SU-DHL-6 (cell line): ENCODE results near the gene SNPH.

Source experiments
- H2AFZ ChIP-seq: fragments of 200-600 bp; sonication (generic); 2 replicates; pipeline ENCODE4 v1.6.1; 2014; ENCODE audit warnings: low read depth, mild to moderate bottlenecking, moderate library complexity, mixed read lengths, antibody characterized with exemption, low read length; ENCODE audit not compliant: severe bottlenecking
- H3F3A ChIP-seq: fragments of 200-600 bp; shearing (Covaris generic); 2 replicates; pipeline ENCODE4 v1.6.0; 2016; ENCODE audit warnings: antibody characterized with exemption, mild to moderate bottlenecking; ENCODE audit not compliant: insufficient read depth
- H3K27ac ChIP-seq: fragments of 200-600 bp; sonication (generic); 2 replicates; pipeline ENCODE4 v1.5.1; 2016; ENCODE audit warnings: low read depth, mild to moderate bottlenecking, low read length, moderate library complexity, mixed read lengths
- H3K27me3 ChIP-seq: fragments of 200-600 bp; sonication (generic), shearing (Covaris generic); 2 replicates; pipeline ENCODE4 v1.6.0; 2014; ENCODE audit warnings: mild to moderate bottlenecking, low read length
- H3K36me3 ChIP-seq: fragments of 200-600 bp; sonication (generic); 2 replicates; pipeline ENCODE4 v1.6.1; 2014; ENCODE audit warnings: mild to moderate bottlenecking, low read length, mixed read lengths
- H3K4me2 ChIP-seq: fragments of 300-600, 200-600 bp; shearing (Covaris generic), sonication (generic); 2 replicates; pipeline ENCODE4 v1.6.0; 2014; ENCODE audit warnings: low read length, low read depth, mild to moderate bottlenecking; ENCODE audit not compliant: poor library complexity, severe bottlenecking
- H3K4me3 ChIP-seq: fragments of 200-600 bp; sonication (generic); 2 replicates; pipeline ENCODE4 v1.5.1; 2014; ENCODE audit warnings: antibody characterized with exemption, low read length, mild to moderate bottlenecking, mixed read lengths; ENCODE audit not compliant: insufficient read depth, poor library complexity, severe bottlenecking
- H3K79me2 ChIP-seq: fragments of 200-600 bp; sonication (generic); 2 replicates; pipeline ENCODE4 v1.6.1; 2014; ENCODE audit warnings: mild to moderate bottlenecking, low read length, moderate library complexity; ENCODE audit not compliant: insufficient read depth
- H3K9ac ChIP-seq: fragments of 200-600 bp; sonication (generic); 2 replicates; pipeline ENCODE4 v1.7.0; 2014; ENCODE audit warnings: mild to moderate bottlenecking, low read length
- H3K9me2 ChIP-seq: fragments of 200-600 bp; sonication (generic); replicated peaks from 2 replicates; pipeline ENCODE4 v1.6.1; 2014; ENCODE audit warnings: low read length; ENCODE audit not compliant: insufficient read depth
- H3K9me3 ChIP-seq: fragments of 200-600 bp; sonication (generic); 2 replicates; pipeline ENCODE4 v1.6.1; 2014; ENCODE audit warnings: low read length, mixed read lengths; ENCODE audit not compliant: insufficient read depth
- H4K20me1 ChIP-seq: fragments of 200-600 bp; sonication (generic); 2 replicates; pipeline ENCODE4 v1.6.1; 2014; ENCODE audit warnings: low read depth, mild to moderate bottlenecking, antibody characterized with exemption, low read length, moderate library complexity, mixed read lengths
- EZH2phosphoT487 ChIP-seq: fragments of 200-600 bp; sonication (generic), shearing (Covaris generic); conservative IDR thresholded peaks from 2 replicates; pipeline ENCODE4 v1.6.1; 2018; ENCODE audit warnings: mild to moderate bottlenecking, antibody characterized with exemption, low read length, moderate library complexity, mixed read lengths
- TF ChIP-seq, protein P1 (sequence below): fragments of 200-600 bp; sonication (generic); IDR thresholded peaks from one replicate; pipeline ENCODE4 v1.5.1; 2017; ENCODE audit warnings: antibody characterized with exemption, mild to moderate bottlenecking, low read length, moderate library complexity; ENCODE audit not compliant: insufficient read depth, poor library complexity, severe bottlenecking

The SNPH gene

DNA sequence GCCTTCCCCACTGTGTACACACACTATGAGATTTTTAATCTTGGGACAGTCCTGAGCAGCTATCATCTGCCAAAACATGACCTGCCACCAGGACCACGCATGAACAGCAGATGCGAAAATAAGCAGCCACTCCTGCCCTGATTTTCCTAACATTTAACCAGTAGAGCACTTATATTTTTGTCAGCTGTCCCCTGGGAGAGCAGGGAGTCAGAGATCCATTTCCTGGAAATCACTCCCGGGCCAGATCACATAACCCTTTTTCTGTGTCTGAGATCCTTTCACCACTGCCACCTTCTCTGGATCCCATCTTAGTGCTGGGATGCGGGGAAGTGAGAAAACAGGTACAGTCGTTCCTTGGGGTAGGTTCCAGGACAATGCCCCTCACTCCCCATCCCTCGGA lies 57.2 kb downstream of the SNPH start:
- Histone ChIP-seq H3K79me2 (peaks cover 30% of the 10 kb centered on the region), H3K9ac (no peak overlapping the region), H3K36me3 (no peaks in the 10 kb centered on the region), H3K27ac (no peak overlapping the region), H3F3A (no peaks in the 10 kb centered on the region), H4K20me1 (no peaks in the 10 kb centered on the region), H2AFZ (no peak overlapping the region), H3K27me3 (no peaks in the 10 kb centered on the region), H3K9me2 (no peaks in the 10 kb centered on the region), H3K4me3 (no peak overlapping the region), H3K4me2 (no peak overlapping the region), H3K9me3 (no peaks in the 10 kb centered on the region)
- TF ChIP-seq, protein P1, sequence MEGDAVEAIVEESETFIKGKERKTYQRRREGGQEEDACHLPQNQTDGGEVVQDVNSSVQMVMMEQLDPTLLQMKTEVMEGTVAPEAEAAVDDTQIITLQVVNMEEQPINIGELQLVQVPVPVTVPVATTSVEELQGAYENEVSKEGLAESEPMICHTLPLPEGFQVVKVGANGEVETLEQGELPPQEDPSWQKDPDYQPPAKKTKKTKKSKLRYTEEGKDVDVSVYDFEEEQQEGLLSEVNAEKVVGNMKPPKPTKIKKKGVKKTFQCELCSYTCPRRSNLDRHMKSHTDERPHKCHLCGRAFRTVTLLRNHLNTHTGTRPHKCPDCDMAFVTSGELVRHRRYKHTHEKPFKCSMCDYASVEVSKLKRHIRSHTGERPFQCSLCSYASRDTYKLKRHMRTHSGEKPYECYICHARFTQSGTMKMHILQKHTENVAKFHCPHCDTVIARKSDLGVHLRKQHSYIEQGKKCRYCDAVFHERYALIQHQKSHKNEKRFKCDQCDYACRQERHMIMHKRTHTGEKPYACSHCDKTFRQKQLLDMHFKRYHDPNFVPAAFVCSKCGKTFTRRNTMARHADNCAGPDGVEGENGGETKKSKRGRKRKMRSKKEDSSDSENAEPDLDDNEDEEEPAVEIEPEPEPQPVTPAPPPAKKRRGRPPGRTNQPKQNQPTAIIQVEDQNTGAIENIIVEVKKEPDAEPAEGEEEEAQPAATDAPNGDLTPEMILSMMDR = no peak
- no peak for TF ChIP-seq EZH2phosphoT487

DNA sequence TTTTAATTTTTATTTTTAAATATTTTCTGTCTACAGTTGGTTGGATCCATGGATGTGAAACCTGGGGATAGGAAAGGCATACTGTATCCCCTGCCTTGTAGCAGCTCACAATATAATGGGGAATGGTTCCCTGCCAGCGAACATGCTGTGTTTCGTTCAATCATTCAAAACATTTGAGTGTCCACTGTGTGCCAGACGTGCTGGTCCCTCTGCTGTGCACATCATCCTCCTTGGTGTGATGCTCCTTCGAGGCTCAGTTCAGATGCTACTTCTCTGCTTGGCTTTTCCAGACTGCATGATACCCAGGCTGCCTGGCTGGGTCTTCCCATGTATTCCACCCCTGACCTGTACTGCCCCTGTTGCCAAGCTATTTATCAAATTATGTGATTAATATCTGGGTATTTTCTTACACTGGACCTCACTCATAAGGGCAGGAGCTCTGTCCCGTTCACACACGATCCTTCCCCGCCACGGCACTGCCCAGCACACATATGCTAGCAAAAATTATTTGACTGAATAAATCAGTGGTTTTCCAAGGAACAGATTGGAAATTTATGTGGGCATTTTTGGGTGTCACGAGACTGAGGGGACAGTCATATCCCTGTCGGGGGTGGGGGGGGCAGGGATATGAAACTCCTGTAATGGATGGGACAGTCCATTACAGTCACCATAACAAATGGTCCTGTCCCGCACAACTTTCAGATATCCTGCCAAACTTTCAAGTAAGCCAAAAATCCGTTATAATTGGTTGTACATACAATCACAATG lies 57.9 kb downstream of the SNPH start:
- Histone ChIP-seq H4K20me1 (no peaks in the 10 kb centered on the region), H3K36me3 (no peaks in the 10 kb centered on the region), H3K79me2 (peaks cover 36% of the 10 kb centered on the region), H3K9me2 (no peaks in the 10 kb centered on the region), H3K9ac (peak overlapping the region; percentile 90), H3F3A (no peaks in the 10 kb centered on the region), H3K9me3 (no peaks in the 10 kb centered on the region), H2AFZ (peak overlapping the region; percentile 64), H3K4me2 (peak overlapping the region; percentile 82), H3K27ac (no peak overlapping the region), H3K27me3 (no peaks in the 10 kb centered on the region), H3K4me3 (no peak overlapping the region)
- TF ChIP-seq, protein P1 = no peak
- TF ChIP-seq EZH2phosphoT487 = no peak

DNA sequence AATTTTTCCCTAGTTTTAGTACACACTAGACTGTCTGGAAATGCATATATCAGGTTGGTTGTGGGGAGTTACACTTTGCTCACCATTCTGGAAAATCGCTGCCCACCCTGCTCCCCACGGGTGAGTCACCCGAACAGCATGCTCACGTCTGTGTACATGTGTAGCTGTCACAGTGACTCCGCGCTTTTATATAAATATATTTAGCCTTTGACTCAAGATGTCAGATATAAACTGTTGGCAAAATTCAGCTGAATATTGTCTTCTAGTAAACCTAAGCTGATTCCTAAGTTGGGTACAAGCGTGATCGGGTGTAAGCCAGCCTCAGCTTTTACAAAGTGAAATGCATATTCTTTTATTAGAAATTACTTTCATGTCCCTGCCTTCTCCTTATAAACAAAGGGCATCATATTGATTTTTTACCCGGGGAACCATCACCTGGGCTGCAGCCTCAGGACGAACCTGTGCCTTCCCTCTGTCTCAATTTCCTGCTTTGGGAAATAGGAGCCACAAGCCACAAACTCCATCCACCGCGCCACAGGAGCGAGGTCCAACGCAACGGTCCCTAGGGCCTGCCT lies 58.6 kb downstream of the SNPH start:
- H3K79me2 ChIP-seq = peaks cover 43% of the 10 kb centered on the region

More for the DNA sequence above, 58.6 kb downstream of the SNPH start:
- Histone ChIP-seq H3K4me2 (peak overlapping the region; percentile 82), H2AFZ (peak overlapping the region; percentile 64), H3K9me2 (no peaks in the 10 kb centered on the region), H3F3A (no peaks in the 10 kb centered on the region), H3K36me3 (no peaks in the 10 kb centered on the region), H3K27me3 (no peaks in the 10 kb centered on the region), H3K4me3 (peak overlapping the region; percentile 87), H3K27ac (no peak overlapping the region), H4K20me1 (no peaks in the 10 kb centered on the region), H3K9ac (peak overlapping the region; percentile 90), H3K9me3 (no peaks in the 10 kb centered on the region)
- TF ChIP-seq, protein P1 = no peak
- no peak for TF ChIP-seq EZH2phosphoT487
